ENCODE results near the gene MMGT1.

Gene MMGT1

GRCh38 chrX:135973548-135974278 is at the start of gene MMGT1:
Gene MMGT1, minus strand, starts transcription at chrX:135973988. Its CDS starts 313 bp downstream, at chrX:135973675.
- DNase-seq (ENCODE audit: low read depth): peak; percentile 78

DNA sequence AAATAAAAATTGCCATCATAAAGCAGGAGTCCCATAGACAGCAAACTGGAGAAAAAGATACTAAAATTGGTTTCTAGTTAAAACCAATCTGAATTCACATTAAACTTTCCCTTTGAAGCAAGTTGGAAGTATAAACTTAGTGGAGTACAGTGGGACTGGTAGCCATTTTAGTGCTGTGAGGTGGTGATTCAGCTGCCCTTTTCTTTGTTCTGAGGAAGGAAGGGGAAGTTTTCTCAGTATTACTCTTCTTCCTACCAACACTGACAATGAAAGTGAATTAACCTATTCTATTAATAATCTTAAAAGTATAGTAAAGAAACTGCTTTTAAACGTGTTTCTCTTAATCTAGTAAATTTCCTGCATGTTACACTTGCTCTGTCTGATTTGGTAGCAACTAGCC is 48.1 kb upstream of the MMGT1 start:
- no peak for DNase-seq (ENCODE audit: low read depth)

DNA sequence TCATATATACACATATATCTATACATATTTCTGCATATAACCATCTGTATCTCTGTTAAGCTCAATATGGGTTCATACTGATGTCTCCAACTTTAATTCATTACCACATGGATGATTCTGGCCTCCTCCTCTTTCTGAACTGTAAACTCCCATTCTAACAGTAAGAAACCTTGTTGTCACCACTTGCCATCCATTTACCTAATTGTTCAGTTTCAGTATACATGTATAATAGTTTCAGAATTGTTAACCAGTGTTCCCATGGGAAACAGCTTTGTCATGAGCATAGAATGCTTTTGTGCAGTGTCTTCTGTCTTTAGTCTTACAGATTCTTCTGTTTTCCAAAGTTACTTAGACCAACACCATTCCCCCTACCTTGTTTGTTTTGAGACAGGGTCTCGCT is 47.4 kb upstream of the MMGT1 start:
- DNase-seq (ENCODE audit: low read depth): no peak

DNA sequence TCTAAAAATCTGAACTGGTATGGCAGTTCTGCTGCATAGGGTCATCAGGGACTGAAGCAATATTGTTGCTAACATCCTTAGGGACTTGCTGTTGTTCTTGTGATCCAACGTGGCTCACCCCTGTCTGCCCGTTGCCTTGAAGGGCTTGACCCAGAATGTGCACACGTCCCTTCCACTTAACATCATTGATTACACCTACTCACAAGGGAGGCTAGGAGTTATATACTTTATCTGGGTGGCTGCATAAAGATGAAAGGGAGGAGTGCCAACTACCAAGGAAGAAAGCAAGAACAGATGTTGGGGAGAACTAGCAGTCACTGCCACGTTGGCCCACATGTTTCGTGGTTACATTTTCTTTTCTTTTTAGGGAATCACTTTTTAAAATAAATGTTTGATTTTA is 45.4 kb upstream of the MMGT1 start:
- no peak for DNase-seq (ENCODE audit: low read depth)

- DNase-seq (ENCODE audit: low read depth): no peak
These were observed 43.1 kb upstream of the MMGT1 start for GRCh38 chrX:136016881-136017280.

DNA sequence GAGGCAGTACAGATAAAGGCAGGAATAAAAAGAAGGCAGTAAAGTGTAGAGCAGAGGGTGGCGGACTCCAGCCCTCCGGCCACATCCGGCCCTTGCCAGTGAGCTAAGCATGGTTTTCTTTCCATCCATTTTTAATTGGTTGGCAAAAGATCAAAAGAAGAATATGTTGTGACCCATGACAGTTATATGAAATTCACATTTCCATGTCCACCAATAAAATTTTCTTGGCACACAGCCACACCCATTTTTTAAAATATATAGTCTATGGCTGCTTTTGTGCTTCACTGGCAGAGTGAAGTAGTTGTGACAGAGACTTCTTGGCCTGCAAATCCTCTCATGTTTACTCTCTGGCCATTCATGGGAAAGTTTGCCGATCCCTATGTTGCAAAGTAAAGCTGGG is 41.2 kb upstream of the MMGT1 start:
- no peak for DNase-seq (ENCODE audit: low read depth)

- DNase-seq (ENCODE audit: low read depth): no peak
These were observed 14.5 kb upstream of the MMGT1 start for GRCh38 chrX:135988245-135988644.

DNA sequence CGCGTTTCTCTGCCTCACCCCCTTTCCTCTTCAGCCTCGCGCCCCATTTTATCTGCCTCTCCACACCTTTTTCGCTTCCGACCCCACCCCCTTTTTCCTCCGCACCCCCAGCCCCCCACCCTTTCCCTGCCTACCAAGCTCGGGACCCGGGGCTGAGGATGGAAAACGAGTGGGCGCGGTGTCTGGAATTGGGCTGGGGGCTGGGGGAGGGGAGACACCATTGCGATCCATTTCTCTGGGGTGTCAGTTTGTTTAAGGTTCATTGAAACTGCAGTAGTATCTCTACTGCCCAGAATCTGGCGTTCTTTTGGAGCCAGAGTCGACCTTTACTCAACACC is 12.2 kb upstream of the MMGT1 start:
- no peak for DNase-seq (ENCODE audit: low read depth)

GRCh38 chrX:135985157-135985972 is 11.6 kb upstream of the MMGT1 start, which contains the start of gene SLC9A6:
Gene SLC9A6, plus strand, starts transcription at chrX:135985435. Its CDS starts 224 bp downstream, at chrX:135985659.
- peak; percentile 31 for DNase-seq (ENCODE audit: low read depth)

GRCh38 chrX:135984791-135985156 is 11.0 kb upstream of the MMGT1 start:
- peak; percentile 23 for DNase-seq (ENCODE audit: low read depth)

- DNase-seq (ENCODE audit: low read depth): no peak
These were observed 10.5 kb upstream of the MMGT1 start for GRCh38 chrX:135984256-135984655.

DNA sequence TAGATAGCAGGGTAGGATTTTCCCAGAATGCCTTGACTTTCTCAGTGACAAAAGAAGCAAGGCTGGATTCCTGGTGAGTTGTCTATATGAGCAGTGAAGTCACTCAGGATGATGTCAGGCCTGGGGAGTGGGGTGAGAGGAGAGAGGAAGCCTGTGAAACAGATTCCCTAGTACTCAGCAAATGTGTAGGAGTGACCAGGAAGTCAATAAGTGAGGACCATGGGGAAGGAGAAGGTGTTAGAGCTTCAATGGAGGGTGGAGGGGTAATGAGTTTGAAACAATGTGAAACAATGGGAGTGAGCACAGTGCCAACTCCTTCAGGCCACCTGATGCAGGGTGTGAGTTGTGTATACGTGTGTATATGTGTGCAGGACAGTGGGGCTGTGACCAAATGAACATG is 9.1 kb upstream of the MMGT1 start:
- DNase-seq (ENCODE audit: low read depth): peak; percentile 4

- peak; percentile 44 for DNase-seq (ENCODE audit: low read depth)
These were observed 7.9 kb upstream of the MMGT1 start for GRCh38 chrX:135981668-135982067.

DNA sequence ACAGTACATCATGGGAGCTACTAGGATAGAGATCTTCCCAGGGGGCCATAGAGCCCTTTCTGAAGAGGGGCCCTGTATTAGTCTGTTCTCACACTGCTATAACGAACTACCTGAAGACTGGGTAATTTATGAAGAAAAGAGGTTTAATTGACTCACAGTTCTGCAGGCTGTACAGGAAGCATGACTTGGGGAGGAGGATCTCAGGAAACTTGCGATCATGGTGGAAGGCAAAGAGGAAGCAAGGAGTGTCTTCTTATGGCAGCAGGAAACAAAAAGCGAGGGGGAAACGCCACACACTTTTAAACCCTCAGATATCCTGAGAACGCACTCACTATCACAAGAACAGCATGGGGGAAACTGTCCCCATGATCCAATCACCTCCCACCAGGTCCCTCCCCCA is 7.2 kb upstream of the MMGT1 start:
- DNase-seq (ENCODE audit: low read depth): no peak

GRCh38 chrX:135977611-135978010 is 3.8 kb upstream of the MMGT1 start:
- DNase-seq (ENCODE audit: low read depth): peak; percentile 87

- no peak for DNase-seq (ENCODE audit: low read depth)
These were observed 1.6 kb upstream of the MMGT1 start for GRCh38 chrX:135975421-135975820.

DNA sequence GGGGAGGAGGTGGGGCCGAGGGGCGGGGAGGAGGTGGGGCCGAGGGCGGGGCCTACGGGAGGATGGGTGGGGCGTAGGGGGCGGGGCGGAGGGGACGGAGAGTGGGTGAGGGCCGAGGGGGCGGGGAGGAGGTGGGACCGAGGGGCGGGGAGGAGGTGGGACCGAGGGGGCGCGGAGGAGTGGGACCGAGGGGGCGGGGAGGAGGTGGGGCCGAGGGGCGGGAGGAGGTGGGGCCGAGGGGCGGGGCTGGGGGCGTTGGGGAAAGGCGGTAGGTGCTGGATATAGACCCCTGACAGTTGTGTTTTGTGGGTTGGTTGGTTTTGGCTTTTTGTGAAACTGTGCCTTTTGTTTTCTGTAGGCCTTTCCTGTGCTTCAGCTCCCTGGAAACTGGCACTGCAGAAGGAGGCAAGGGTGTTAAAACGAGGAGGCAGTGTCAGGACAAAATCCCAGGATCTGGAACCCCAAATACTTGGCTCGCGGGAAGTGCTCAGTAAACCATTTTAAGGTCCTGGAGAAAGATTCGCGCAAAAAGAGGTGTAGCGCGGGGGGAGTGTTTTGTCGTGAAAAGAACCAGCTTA is 580 bp upstream of the MMGT1 start:
- DNase-seq (ENCODE audit: low read depth): peak; percentile 48

GRCh38 chrX:135973025-135973547 is 702 bp downstream of the MMGT1 start:
- DNase-seq (ENCODE audit: low read depth): peak; percentile 7

DNA sequence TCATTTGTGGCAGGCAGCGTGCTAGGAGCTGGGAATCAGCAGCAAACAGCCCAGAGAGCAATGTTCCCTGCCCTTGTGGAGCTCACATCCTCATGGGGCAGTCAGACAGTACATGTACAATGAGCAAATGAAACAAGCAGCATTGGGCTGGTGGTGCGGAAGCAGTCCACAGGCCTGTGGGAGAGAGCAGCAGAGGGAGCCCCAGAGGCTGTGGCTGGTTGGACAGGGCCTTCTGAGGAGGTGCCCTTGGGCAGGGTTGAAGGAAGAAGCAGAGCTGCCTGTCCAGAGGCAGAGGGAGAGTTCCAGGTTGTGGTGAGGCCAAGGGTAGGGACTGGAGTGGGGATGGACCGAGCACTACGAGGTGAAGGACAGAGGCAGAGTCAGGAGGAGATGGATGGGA is 22.5 kb downstream of the MMGT1 start:
- DNase-seq (ENCODE audit: low read depth): no peak

DNA sequence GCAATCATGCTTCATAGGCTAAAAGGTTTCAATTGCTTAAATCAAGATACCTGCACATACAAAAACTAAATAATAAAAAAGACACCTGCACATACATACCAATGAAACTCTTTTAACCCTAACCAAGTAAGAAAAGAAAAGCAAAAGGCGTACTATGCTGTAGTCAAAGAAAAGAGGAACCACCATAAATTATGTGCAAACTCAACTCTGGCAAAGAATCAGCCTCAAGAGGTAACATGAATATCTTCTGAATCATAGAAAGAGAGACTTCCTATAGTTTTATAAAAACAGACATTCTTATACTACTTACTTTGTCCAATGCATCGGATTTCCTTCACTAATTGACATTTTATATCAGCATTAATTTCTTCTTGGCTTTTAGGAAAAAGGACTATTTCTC is 29.3 kb downstream of the MMGT1 start:
- DNase-seq (ENCODE audit: low read depth): no peak

GRCh38 chrX:135931644-135932487 is 41.9 kb downstream of the MMGT1 start:
- peak; percentile 15 for DNase-seq (ENCODE audit: low read depth)

GRCh38 chrX:135927897-135928296 is 45.9 kb downstream of the MMGT1 start:
- no peak for DNase-seq (ENCODE audit: low read depth)

Data from amniotic epithelial cell (primary cell).